ENCODE results near the gene DTNA. TPM values are rescaled to one million over a fixed set of nuclear protein-coding genes. Genes with fewer than 3 reads are reported as not detected.
"Not testable (repeated sequence)": the region's sequence is repeated elsewhere in the genome, so short reads cannot be mapped to it uniquely, and the experiment has no call there.

Gene DTNA
- total RNA-seq, 1 experiment from 2014 or later = 9.0 TPM

GRCh38 chr18:34720220-34720619 lies 10.1 kb downstream of the DTNA start:
- Mint-ChIP-seq H3K27me3 (ENCODE audit: unreplicated experiment) (no peaks in the 10 kb centered on the region), H3K36me3 (ENCODE audit: insufficient read depth, unreplicated experiment) (no peaks in the 10 kb centered on the region), H3K4me3 (ENCODE audit: low read depth, unreplicated experiment) (no peak overlapping the region), H3K27ac (ENCODE audit: unreplicated experiment) (no peak overlapping the region), H3K9me3 (ENCODE audit: low read depth, unreplicated experiment) (no peaks in the 10 kb centered on the region), H3K4me1 (ENCODE audit: low read depth, unreplicated experiment) (peaks cover 9% of the 10 kb centered on the region)
- BruUV-seq (replicated peaks) = no TSS peak
- no peak for DNase-seq
- intact Hi-C loops (cut with micrococcal nuclease; ENCODE audit: unreplicated experiment) = loop anchor here (5.0 kb wide), 1 partner anchor 58 kb away; no protein-coding TSS in a partner anchor
- CTCF ChIA-PET = interaction anchor here (1.0 to 1.1 kb wide), 2 partner anchors 8 to 9 kb away, joined by 3 to 4 read pairs; no protein-coding TSS in a partner anchor
- no peak for TF ChIP-seq CTCF (IDR thresholded peaks at IDR 0.05; ENCODE audit: unreplicated experiment)

GRCh38 chr18:34723143-34723542 lies 13.0 kb downstream of the DTNA start:
- no peak overlapping the region for H3K4me3 Mint-ChIP-seq (ENCODE audit: low read depth, unreplicated experiment)
- H3K27ac Mint-ChIP-seq (ENCODE audit: unreplicated experiment) = no peak overlapping the region
- no TSS peak for BruUV-seq (replicated peaks)
- peaks cover 15% of the 10 kb centered on the region for H3K4me1 Mint-ChIP-seq (ENCODE audit: low read depth, unreplicated experiment)
- H3K9me3 Mint-ChIP-seq (ENCODE audit: low read depth, unreplicated experiment) = no peaks in the 10 kb centered on the region
- intact Hi-C loops (cut with micrococcal nuclease; ENCODE audit: unreplicated experiment) = loop anchor here (5.0 kb wide), 1 partner anchor 61 kb away; no protein-coding TSS in a partner anchor
- no peak for TF ChIP-seq CTCF (IDR thresholded peaks at IDR 0.05; ENCODE audit: unreplicated experiment)
- no peaks in the 10 kb centered on the region for H3K27me3 Mint-ChIP-seq (ENCODE audit: unreplicated experiment)
- no peaks in the 10 kb centered on the region for H3K36me3 Mint-ChIP-seq (ENCODE audit: insufficient read depth, unreplicated experiment)
- no peak for DNase-seq
- CTCF ChIA-PET = no interaction called here

GRCh38 chr18:34725737-34726136 lies 15.6 kb downstream of the DTNA start:
- intact Hi-C loops (cut with micrococcal nuclease; ENCODE audit: unreplicated experiment) = not testable (repeated sequence)

GRCh38 chr18:34726286-34727004 lies 16.3 kb downstream of the DTNA start:
- Mint-ChIP-seq H3K27me3 (ENCODE audit: unreplicated experiment) (no peaks in the 10 kb centered on the region), H3K36me3 (ENCODE audit: insufficient read depth, unreplicated experiment) (no peaks in the 10 kb centered on the region), H3K9me3 (ENCODE audit: low read depth, unreplicated experiment) (no peaks in the 10 kb centered on the region), H3K27ac (ENCODE audit: unreplicated experiment) (no peak overlapping the region), H3K4me1 (ENCODE audit: low read depth, unreplicated experiment) (peaks cover 20% of the 10 kb centered on the region), H3K4me3 (ENCODE audit: low read depth, unreplicated experiment) (no peak overlapping the region)
- intact Hi-C loops (cut with micrococcal nuclease; ENCODE audit: unreplicated experiment) = no loop called here
- no peak for DNase-seq
- CTCF ChIA-PET = interaction anchor here (0.6 kb wide), 1 partner anchor 87 kb away, joined by 8 read pairs; no protein-coding TSS in a partner anchor
- BruUV-seq (replicated peaks) = no TSS peak
- TF ChIP-seq CTCF (IDR thresholded peaks at IDR 0.05; ENCODE audit: unreplicated experiment) = no peak

More at GRCh38 chr18:34725737-34726136, 15.6 kb downstream of the DTNA start:
- H3K36me3 Mint-ChIP-seq (ENCODE audit: insufficient read depth, unreplicated experiment); CTCF ChIA-PET; H3K4me3 Mint-ChIP-seq (ENCODE audit: low read depth, unreplicated experiment); H3K9me3 Mint-ChIP-seq (ENCODE audit: low read depth, unreplicated experiment); H3K27ac Mint-ChIP-seq (ENCODE audit: unreplicated experiment); DNase-seq; BruUV-seq (replicated peaks); H3K27me3 Mint-ChIP-seq (ENCODE audit: unreplicated experiment): not testable (repeated sequence)
- H3K4me1 Mint-ChIP-seq (ENCODE audit: low read depth, unreplicated experiment) = peaks cover 20% of the 10 kb centered on the region

GRCh38 chr18:34729264-34729663 lies 19.2 kb downstream of the DTNA start:
- Mint-ChIP-seq H3K27ac (ENCODE audit: unreplicated experiment) (no peak overlapping the region), H3K36me3 (ENCODE audit: insufficient read depth, unreplicated experiment) (no peaks in the 10 kb centered on the region), H3K9me3 (ENCODE audit: low read depth, unreplicated experiment) (no peaks in the 10 kb centered on the region), H3K4me1 (ENCODE audit: low read depth, unreplicated experiment) (peaks cover 20% of the 10 kb centered on the region), H3K4me3 (ENCODE audit: low read depth, unreplicated experiment) (no peak overlapping the region), H3K27me3 (ENCODE audit: unreplicated experiment) (no peaks in the 10 kb centered on the region)
- TF ChIP-seq CTCF (IDR thresholded peaks at IDR 0.05; ENCODE audit: unreplicated experiment) = peak; percentile 25
- BruUV-seq (replicated peaks) = no TSS peak
- peak; percentile 50 for DNase-seq
- intact Hi-C loops (cut with micrococcal nuclease; ENCODE audit: unreplicated experiment) = loop anchor here (1.0 kb wide), 1 partner anchor 59 kb away; no protein-coding TSS in a partner anchor
- CTCF ChIA-PET = interaction anchor here (0.7 to 1.1 kb wide), 6 partner anchors 9 to 68 kb away, joined by 3 to 5 read pairs (median 4); no protein-coding TSS in a partner anchor
